Naive thymus-derived CD8-positive, alpha-beta T cell (primary cell): ENCODE measurements around the gene RCBTB2. TPM values are rescaled to one million over a fixed set of nuclear protein-coding genes. Genes with fewer than 3 reads are reported as not detected.

Source experiments
- ATAC-seq, 2 donors: fragments of 150-1000 bp; cut with Tn5 transposase in 1 of 2; sonication (Bioruptor Pico), chemical (Tn5 transposase) in 1 of 2; 1 replicate in 1 of 2; 2 replicates in 1 of 2; pipeline ENCODE4 v1.10.0; 2021; ENCODE audit warnings: mild to moderate bottlenecking in 2 of 2, moderate library complexity in 2 of 2
- POLR2A ChIA-PET: fragments of 350-600 bp; sonication (Branson Sonifier 250); formaldehyde crosslinking; loops from one replicate; lab custom pipeline; 2021; ENCODE audit warnings: antibody characterized with exemption; lab: Charles Lee
- DNase-seq, 10 donors: peaks; one replicate each; pipeline versions ENCODE4 v3.0.0 to v3.0.0-alpha.2; 2020 to 2022
- H3K27ac Mint-ChIP-seq, 10 donors: one replicate each; pipeline ENCODE4 v1.8.0; 2020 to 2022; ENCODE audit warnings: mild to moderate bottlenecking in 10 of 10, mixed read lengths in 10 of 10, moderate library complexity in 4 of 10, inconsistent platforms in 1 of 10
- H3K27me3 Mint-ChIP-seq, 5 donors: one replicate each; pipeline ENCODE4 v1.8.0; 2021 to 2022; ENCODE audit warnings: mixed read lengths in 5 of 5
- H3K36me3 Mint-ChIP-seq, 3 donors: one replicate each; pipeline ENCODE4 v1.8.0; 2020 to 2022; ENCODE audit warnings: mixed read lengths in 3 of 3, mild to moderate bottlenecking in 2 of 3, inconsistent platforms in 1 of 3
- H3K4me1 Mint-ChIP-seq, 4 donors: one replicate each; pipeline ENCODE4 v1.8.0; 2021 to 2022; ENCODE audit warnings: mixed read lengths in 4 of 4
- H3K4me3 Mint-ChIP-seq, 10 donors: one replicate each; pipeline ENCODE4 v1.8.0; 2020 to 2022; ENCODE audit warnings: mild to moderate bottlenecking in 10 of 10, mixed read lengths in 10 of 10, moderate library complexity in 6 of 10, inconsistent platforms in 1 of 10
- H3K9me3 Mint-ChIP-seq, 9 donors: one replicate each; pipeline ENCODE4 v1.8.0; 2020 to 2022; ENCODE audit warnings: mixed read lengths in 9 of 9, mild to moderate bottlenecking in 3 of 9, inconsistent platforms in 1 of 9, moderate library complexity in 1 of 9
- polyA plus RNA-seq, 3 donors: library from polyadenylated mRNA; unstranded; fragments of 300-500 nt; fragmentation: Illumina TruSeq; gene quantifications; one replicate each; pipeline ENCODE4 v1.2.3, GENCODE V29; 2021
- total RNA-seq, 8 experiments: library from RNA in 2 of 8; stranded (reverse) in 2 of 8; gene quantifications; one replicate each; pipeline ENCODE4 v1.2.3 and lab custom pipeline; 2021 to 2026

The RCBTB2 gene
- total and polyA plus RNA-seq, 5 experiments from 2014 or later, result 6.3 to 17.6 (median 8.1) TPM

GRCh38 chr13:48573213-48574007 lies 40.5 kb upstream of the RCBTB2 start:
- Mint-ChIP-seq H3K4me3 (no peak overlapping the region), H3K27me3 (peaks cover 3 to 25% (median 14%) of the 10 kb centered on the region in 5 donors), H3K9me3 (no peaks in the 10 kb centered on the region), H3K36me3 (no peaks in the 10 kb centered on the region), H3K4me1 (peaks cover 0 to 58% (median 10%) of the 10 kb centered on the region in 4 donors), H3K27ac (peak overlapping the region in 2 of 10 donors; percentile 21 to 44)
- no peak for DNase-seq
- POLR2A ChIA-PET, result no interaction called here
- ATAC-seq, result no peak

GRCh38 chr13:48571126-48571913 lies 38.4 kb upstream of the RCBTB2 start:
- POLR2A ChIA-PET, result interaction anchor here (0.7 to 2.3 kb wide), 3 partner anchors 12 to 172 kb away, joined by 3 to 6 read pairs (median 4); no protein-coding TSS in a partner anchor
- no peak for ATAC-seq
- no peak for DNase-seq
- Mint-ChIP-seq H3K36me3 (no peaks in the 10 kb centered on the region), H3K27me3 (peaks cover 9 to 44% (median 23%) of the 10 kb centered on the region in 5 donors), H3K27ac (no peak overlapping the region), H3K9me3 (no peaks in the 10 kb centered on the region), H3K4me1 (peaks cover 0 to 58% (median 10%) of the 10 kb centered on the region in 4 donors), H3K4me3 (no peak overlapping the region)

GRCh38 chr13:48570216-48570828 lies 37.4 kb upstream of the RCBTB2 start:
- peaks cover 14 to 52% (median 27%) of the 10 kb centered on the region in 5 donors for H3K27me3 Mint-ChIP-seq
- POLR2A ChIA-PET, result interaction anchor here (0.7 to 2.3 kb wide), 3 partner anchors 11 to 171 kb away, joined by 3 to 6 read pairs (median 4); no protein-coding TSS in a partner anchor
- no peaks in the 10 kb centered on the region for H3K9me3 Mint-ChIP-seq
- DNase-seq, result no peak
- H3K27ac Mint-ChIP-seq, result no peak overlapping the region
- H3K4me1 Mint-ChIP-seq, result peaks cover 2 to 54% (median 10%) of the 10 kb centered on the region in 4 donors
- ATAC-seq, result no peak
- H3K4me3 Mint-ChIP-seq, result peak overlapping the region in 1 of 10 donors; percentile 52
- no peaks in the 10 kb centered on the region for H3K36me3 Mint-ChIP-seq

GRCh38 chr13:48569104-48569666 lies 36.3 kb upstream of the RCBTB2 start:
- H3K27ac Mint-ChIP-seq, result peak overlapping the region in 1 of 10 donors; percentile 18
- no peaks in the 10 kb centered on the region for H3K9me3 Mint-ChIP-seq
- no peak overlapping the region for H3K4me3 Mint-ChIP-seq
- POLR2A ChIA-PET, result interaction anchor here (2.3 kb wide), 1 partner anchor 37 kb away, joined by 6 read pairs; no protein-coding TSS in a partner anchor
- no peaks in the 10 kb centered on the region for H3K36me3 Mint-ChIP-seq
- no peak for ATAC-seq
- H3K4me1 Mint-ChIP-seq, result peaks cover 2 to 54% (median 10%) of the 10 kb centered on the region in 4 donors
- H3K27me3 Mint-ChIP-seq, result peaks cover 22 to 64% (median 38%) of the 10 kb centered on the region in 5 donors
- no peak for DNase-seq

- Mint-ChIP-seq H3K27me3 (peaks cover 23 to 66% (median 38%) of the 10 kb centered on the region in 5 donors), H3K27ac (peak overlapping the region in 1 of 10 donors; percentile 2), H3K4me1 (peaks cover 2 to 47% (median 10%) of the 10 kb centered on the region in 4 donors), H3K9me3 (no peaks in the 10 kb centered on the region), H3K4me3 (no peak overlapping the region), H3K36me3 (no peaks in the 10 kb centered on the region)
- POLR2A ChIA-PET, result no interaction called here
- DNase-seq, result no peak
- ATAC-seq, result no peak
Measured at GRCh38 chr13:48568370-48569103, 35.7 kb upstream of the RCBTB2 start.

GRCh38 chr13:48567515-48568369 lies 34.9 kb upstream of the RCBTB2 start:
- DNase-seq, result no peak
- POLR2A ChIA-PET, result no interaction called here
- Mint-ChIP-seq H3K9me3 (no peaks in the 10 kb centered on the region), H3K4me1 (peaks cover 4 to 48% (median 14%) of the 10 kb centered on the region in 4 donors), H3K27me3 (peaks cover 23 to 66% (median 38%) of the 10 kb centered on the region in 5 donors), H3K4me3 (no peak overlapping the region), H3K27ac (peak overlapping the region in 1 of 10 donors; percentile 6), H3K36me3 (no peaks in the 10 kb centered on the region)
- ATAC-seq, result no peak

GRCh38 chr13:48564056-48564455 lies 31.2 kb upstream of the RCBTB2 start:
- H3K27me3 Mint-ChIP-seq, result peaks cover 31 to 72% (median 45%) of the 10 kb centered on the region in 5 donors
- peak overlapping the region in 1 of 10 donors; percentile 20 for H3K27ac Mint-ChIP-seq
- peaks cover 12 to 58% (median 25%) of the 10 kb centered on the region in 4 donors for H3K4me1 Mint-ChIP-seq
- H3K4me3 Mint-ChIP-seq, result no peak overlapping the region
- DNase-seq (no peak), ATAC-seq (no peak)
- no peaks in the 10 kb centered on the region for H3K9me3 Mint-ChIP-seq
- POLR2A ChIA-PET, result interaction anchor here (1.1 kb wide), 1 partner anchor 32 kb away, joined by 3 read pairs; the partner anchor contains the start of gene RCBTB2
- H3K36me3 Mint-ChIP-seq, result no peaks in the 10 kb centered on the region

GRCh38 chr13:48563626-48564025 lies 30.7 kb upstream of the RCBTB2 start:
- peaks cover 34 to 72% (median 47%) of the 10 kb centered on the region in 5 donors for H3K27me3 Mint-ChIP-seq
- POLR2A ChIA-PET, result interaction anchor here (1.1 kb wide), 1 partner anchor 31 kb away, joined by 3 read pairs; the partner anchor contains the start of gene RCBTB2
- no peak overlapping the region for H3K27ac Mint-ChIP-seq
- H3K4me3 Mint-ChIP-seq, result no peak overlapping the region
- ATAC-seq (no peak), DNase-seq (no peak)
- H3K36me3 Mint-ChIP-seq, result no peaks in the 10 kb centered on the region
- peaks cover 12 to 58% (median 25%) of the 10 kb centered on the region in 4 donors for H3K4me1 Mint-ChIP-seq
- H3K9me3 Mint-ChIP-seq, result no peaks in the 10 kb centered on the region

GRCh38 chr13:48562296-48563066 lies 29.6 kb upstream of the RCBTB2 start:
- ATAC-seq (peak; percentile 100), DNase-seq (peak in 9 of 10 donors; percentile 53 to 87 (median 78))
- peak overlapping the region in 8 of 10 donors; percentile 16 to 55 (median 43) for H3K4me3 Mint-ChIP-seq
- POLR2A ChIA-PET, result interaction anchor here (0.7 to 2.8 kb wide), 5 partner anchors 29 to 118 kb away, joined by 3 to 33 read pairs (median 3); partner anchors contain the start of gene RCBTB2
- peaks cover 12 to 51% (median 25%) of the 10 kb centered on the region in 4 donors for H3K4me1 Mint-ChIP-seq
- H3K27me3 Mint-ChIP-seq, result peaks cover 33 to 72% (median 46%) of the 10 kb centered on the region in 5 donors
- peaks cover 0 to 4% (median 0%) of the 10 kb centered on the region in 3 donors for H3K36me3 Mint-ChIP-seq
- H3K9me3 Mint-ChIP-seq, result no peaks in the 10 kb centered on the region
- H3K27ac Mint-ChIP-seq, result peak overlapping the region in 3 of 10 donors; percentile 23 to 64 (median 35)
